Kidney epithelial cell (primary cell): ENCODE results near the gene FMN1. TPM values are rescaled to one million over a fixed set of nuclear protein-coding genes. Genes with fewer than 3 reads are reported as not detected.

Source experiments
- DNase-seq: peaks from one replicate; pipeline ENCODE4 v3.0.0-alpha.2; 2010; ENCODE audit warnings: low read depth
- H3K27me3 ChIP-seq: 2 replicates; pipeline ENCODE4 v1.6.0; 2011; ENCODE audit warnings: low read length; ENCODE audit not compliant: control insufficient read depth, insufficient read depth
- H3K36me3 ChIP-seq: 2 replicates; pipeline ENCODE4 v1.5.1; 2011; ENCODE audit warnings: low read length; ENCODE audit not compliant: control insufficient read depth, insufficient read depth
- H3K4me3 ChIP-seq: 2 replicates; pipeline ENCODE4 v1.5.1; 2011; ENCODE audit warnings: low read depth, mild to moderate bottlenecking, control low read depth, low read length
- total RNA-seq: library from RNA; depleted of rRNA; stranded (reverse); fragments of >200 nt; gene quantifications from 2 replicates; pipeline ENCODE4 v1.2.3, GENCODE V29; 2015
- TF ChIP-seq, protein P1 (sequence below): IDR thresholded peaks from 2 replicates; pipeline ENCODE4 v1.5.1; 2011; ENCODE audit warnings: mild to moderate bottlenecking, moderate library complexity, low read length, control low read depth, inconsistent platforms; ENCODE audit not compliant: insufficient read depth, poor library complexity, severe bottlenecking

Gene FMN1
- total RNA-seq, 1 donor from 2014 or later, result 4.5 TPM

DNA sequence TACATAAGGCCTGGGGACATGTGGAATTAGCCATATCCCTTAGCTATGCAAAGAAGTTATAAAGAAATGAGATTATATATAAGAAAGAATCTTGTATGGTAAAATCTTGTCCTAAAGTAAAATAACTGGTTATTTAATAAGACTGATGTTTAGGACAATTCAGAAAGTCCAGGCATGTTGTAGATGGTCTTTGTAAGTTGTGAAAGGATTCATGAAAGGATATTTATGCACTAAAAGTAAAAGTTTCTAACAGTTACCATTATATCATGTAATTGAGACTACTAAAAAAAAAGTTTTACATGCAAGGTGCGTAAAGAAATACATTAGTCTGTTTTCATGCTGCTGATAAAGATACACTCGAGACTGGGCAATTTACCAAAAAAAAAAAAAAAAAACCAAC is 146.3 kb downstream of the FMN1 start:
- H3K36me3 ChIP-seq, result no peaks in the 10 kb centered on the region
- no peaks in the 10 kb centered on the region for H3K27me3 ChIP-seq
- TF ChIP-seq, protein P1, sequence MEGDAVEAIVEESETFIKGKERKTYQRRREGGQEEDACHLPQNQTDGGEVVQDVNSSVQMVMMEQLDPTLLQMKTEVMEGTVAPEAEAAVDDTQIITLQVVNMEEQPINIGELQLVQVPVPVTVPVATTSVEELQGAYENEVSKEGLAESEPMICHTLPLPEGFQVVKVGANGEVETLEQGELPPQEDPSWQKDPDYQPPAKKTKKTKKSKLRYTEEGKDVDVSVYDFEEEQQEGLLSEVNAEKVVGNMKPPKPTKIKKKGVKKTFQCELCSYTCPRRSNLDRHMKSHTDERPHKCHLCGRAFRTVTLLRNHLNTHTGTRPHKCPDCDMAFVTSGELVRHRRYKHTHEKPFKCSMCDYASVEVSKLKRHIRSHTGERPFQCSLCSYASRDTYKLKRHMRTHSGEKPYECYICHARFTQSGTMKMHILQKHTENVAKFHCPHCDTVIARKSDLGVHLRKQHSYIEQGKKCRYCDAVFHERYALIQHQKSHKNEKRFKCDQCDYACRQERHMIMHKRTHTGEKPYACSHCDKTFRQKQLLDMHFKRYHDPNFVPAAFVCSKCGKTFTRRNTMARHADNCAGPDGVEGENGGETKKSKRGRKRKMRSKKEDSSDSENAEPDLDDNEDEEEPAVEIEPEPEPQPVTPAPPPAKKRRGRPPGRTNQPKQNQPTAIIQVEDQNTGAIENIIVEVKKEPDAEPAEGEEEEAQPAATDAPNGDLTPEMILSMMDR, result no peak
- H3K4me3 ChIP-seq, result no peak overlapping the region
- no peak for DNase-seq

DNA sequence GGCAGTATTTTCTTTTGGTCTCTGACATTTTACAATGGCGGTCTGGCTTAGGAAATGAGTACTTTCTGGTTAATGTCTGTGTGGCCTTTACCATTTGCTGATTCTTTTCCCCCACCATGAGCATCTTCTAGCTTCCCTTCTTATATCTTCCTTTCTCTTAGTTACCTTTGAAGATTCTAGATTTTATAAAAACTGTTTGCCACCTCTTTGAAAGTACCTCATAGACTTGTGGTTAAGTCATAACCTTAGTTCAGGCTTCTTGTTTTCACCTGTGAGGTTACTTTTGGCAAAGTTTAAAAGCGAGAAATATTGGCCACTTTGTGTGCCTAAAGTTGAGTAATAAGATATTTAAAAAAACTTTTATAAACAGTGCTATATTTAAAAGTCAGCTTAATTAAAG is 147.4 kb downstream of the FMN1 start:
- H3K27me3 ChIP-seq, result no peaks in the 10 kb centered on the region
- DNase-seq, result no peak
- TF ChIP-seq, protein P1, result no peak

DNA sequence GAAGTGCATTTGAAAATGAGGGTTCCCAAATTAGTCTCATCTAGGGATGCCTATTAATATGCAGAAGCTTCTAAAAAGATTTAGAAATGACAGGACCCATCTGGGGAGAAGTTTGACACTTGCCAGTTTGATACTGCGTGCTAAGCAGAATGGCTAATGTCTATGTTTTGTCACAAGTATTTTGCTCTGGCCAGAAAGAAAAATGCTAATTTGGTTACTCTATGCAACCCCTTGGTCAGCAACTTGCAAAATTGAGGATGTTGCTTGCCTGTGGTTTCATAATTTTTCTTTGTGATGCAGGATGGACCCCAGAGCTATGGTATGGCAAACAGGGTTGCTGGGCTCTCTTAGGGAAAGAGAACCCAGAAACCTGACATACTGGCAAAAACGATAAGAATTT is 148.2 kb downstream of the FMN1 start:
- Histone ChIP-seq H3K36me3 (no peaks in the 10 kb centered on the region), H3K27me3 (no peaks in the 10 kb centered on the region), H3K4me3 (no peak overlapping the region)
- TF ChIP-seq, protein P1, result no peak
- DNase-seq, result no peak

More for the DNA sequence above, 147.4 kb downstream of the FMN1 start:
- Histone ChIP-seq H3K36me3 (no peaks in the 10 kb centered on the region), H3K4me3 (no peak overlapping the region)

DNA sequence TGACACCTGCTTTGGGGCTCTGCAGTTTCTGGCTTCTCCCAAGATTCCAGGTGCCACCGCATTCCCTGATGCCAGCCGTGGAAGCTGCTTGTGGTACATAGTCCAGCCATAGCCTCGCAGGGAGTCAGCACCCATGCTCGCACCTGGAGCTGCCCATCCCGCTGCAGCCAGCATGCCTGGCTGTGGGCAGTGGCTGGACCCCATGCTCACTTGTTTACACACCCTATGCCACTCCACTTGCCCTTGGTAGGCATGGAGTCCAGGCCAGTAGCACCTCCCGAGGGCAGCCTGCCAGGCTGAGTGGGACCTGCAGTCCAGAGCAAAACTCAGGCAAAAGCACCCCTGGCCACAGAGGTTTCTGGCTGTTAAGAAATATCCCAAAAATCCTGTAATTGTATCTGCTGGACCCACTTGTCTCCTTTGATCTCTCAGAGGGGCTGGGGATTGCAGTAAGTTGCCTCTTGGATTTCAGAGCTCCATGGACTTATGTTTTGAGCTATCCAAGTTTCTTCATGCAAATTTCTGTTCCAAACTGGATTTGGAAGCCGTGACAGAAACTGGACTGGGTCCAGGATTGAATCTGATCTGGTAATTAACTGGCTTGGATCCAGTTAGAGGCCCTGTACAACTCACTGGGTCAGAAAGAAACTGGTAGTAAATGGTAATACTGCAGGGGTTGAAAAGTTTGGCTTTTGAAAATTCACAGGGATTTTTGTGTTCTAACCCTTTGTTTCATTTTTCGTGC is 149.3 kb downstream of the FMN1 start:
- DNase-seq, result no peak
- TF ChIP-seq, protein P1, result no peak
- H3K36me3 ChIP-seq, result no peaks in the 10 kb centered on the region
- H3K27me3 ChIP-seq, result no peaks in the 10 kb centered on the region
- H3K4me3 ChIP-seq, result no peak overlapping the region

DNA sequence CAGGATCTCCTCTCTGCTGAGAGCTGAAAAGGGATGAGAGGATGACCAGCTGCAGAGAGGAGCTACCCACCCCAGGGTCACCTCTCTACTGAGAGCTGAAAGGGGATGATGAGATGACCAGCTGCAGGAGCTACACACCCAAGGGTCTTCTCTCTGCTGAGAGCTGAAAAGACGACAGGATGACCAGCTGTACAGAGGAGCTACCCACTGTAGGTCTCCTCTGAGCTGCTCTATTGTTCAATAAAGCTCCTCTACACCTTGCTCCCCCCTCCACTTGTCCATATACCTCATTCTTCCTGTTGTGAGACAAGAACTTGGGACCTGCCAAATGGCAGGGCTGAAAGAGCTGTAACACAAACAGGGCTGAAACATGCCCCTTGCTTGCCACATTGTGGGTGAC is 149.9 kb downstream of the FMN1 start:
- Histone ChIP-seq H3K4me3 (no peak overlapping the region), H3K27me3 (no peaks in the 10 kb centered on the region), H3K36me3 (no peaks in the 10 kb centered on the region)
- no peak for DNase-seq
- TF ChIP-seq, protein P1, result no peak

DNA sequence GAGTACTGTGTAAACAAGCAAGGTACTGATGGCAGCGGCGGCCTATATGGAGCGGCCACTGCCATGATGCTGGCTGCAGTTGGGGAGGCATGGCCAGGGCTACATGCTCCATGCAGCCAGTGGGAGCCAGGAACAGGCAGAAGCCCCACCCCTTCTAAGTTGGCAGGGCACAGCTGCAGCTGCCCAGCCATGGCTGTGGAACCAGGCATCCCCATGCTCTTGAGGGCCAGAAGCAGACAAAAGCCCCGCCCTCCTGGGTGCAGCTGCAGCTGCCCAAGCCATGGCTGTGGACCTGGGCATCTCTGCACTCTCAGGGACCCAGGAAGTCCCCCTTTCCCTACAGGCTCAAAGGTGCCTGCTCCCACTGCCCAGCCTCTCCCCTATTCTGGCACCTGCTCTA is 150.9 kb downstream of the FMN1 start:
- no peaks in the 10 kb centered on the region for H3K27me3 ChIP-seq
- no peak overlapping the region for H3K4me3 ChIP-seq
- TF ChIP-seq, protein P1, result no peak
- no peaks in the 10 kb centered on the region for H3K36me3 ChIP-seq
- DNase-seq, result no peak
